ENCODE data around the gene COL18A1.

Gene COL18A1

DNA sequence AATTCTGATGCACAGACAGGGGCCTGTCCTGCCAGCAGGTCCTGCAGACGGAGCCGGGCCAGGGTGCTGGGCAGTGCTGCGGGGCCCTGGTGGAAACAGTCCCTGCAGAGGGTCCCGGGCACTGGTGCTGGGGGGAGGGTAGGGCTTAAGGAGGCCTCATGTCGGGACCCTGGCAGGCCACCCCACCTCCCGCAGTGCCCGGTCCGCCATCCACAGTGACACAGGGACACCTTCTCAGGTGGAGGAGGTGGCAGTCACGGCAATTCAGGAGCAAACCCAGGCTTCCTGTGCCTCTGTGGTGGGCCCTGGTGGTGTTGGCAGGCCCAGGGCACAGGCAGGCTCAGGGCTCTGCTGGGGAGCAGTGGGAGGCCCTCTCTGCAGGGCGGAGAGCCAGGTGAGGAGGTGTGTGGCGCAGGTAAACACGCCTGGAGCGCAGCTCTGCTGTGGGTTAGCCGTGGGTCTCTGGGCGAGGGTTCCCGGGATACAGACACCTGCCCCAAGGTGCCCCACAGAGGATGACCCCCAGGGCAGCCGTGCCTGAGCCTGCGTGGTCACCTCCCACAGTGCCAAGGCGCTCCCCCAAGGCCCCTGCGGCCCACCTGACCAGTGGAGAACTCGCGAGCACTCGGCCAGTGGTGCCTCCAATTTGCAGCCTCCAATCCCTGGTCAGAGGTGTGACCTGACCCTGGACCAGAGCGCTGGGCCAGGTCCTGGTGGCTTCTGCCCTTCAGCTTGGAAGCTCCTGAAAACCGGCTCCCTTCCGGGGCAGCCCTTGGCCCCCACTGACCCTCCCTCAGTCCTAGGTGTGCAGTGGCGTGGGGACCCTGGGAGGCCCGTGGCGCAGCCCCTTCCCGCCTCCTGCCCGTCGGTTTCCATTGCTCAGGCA, 19.2 kb downstream of the COL18A1 start:
- peaks cover 14% of the 10 kb centered on the region; the same call in 1 of the 2 replicates for H3K4me1 ChIP-seq (ENCODE audit: insufficient read depth, low read length)
- 0 out of 2 replicates have a peak overlapping the region, but pooled peaks have one; percentile 46 for H3K27ac ChIP-seq (ENCODE audit: low read depth, low read length)
- H3K27me3 ChIP-seq (ENCODE audit: insufficient read depth, low read length), result no peaks in the 10 kb centered on the region
- no peaks in the 10 kb centered on the region for H3K9me3 ChIP-seq (ENCODE audit: insufficient read depth, low read depth, low read length)
- H3K4me3 ChIP-seq (ENCODE audit: low read length), result no peak overlapping the region
- H3K36me3 ChIP-seq (ENCODE audit: insufficient read depth, low read length), result peaks cover 15% of the 10 kb centered on the region
- no peak overlapping the region for H3K9ac ChIP-seq (ENCODE audit: low read depth, low read length)
- 91% methylated on average over 32 of the region's 32 CpGs for WGBS

DNA sequence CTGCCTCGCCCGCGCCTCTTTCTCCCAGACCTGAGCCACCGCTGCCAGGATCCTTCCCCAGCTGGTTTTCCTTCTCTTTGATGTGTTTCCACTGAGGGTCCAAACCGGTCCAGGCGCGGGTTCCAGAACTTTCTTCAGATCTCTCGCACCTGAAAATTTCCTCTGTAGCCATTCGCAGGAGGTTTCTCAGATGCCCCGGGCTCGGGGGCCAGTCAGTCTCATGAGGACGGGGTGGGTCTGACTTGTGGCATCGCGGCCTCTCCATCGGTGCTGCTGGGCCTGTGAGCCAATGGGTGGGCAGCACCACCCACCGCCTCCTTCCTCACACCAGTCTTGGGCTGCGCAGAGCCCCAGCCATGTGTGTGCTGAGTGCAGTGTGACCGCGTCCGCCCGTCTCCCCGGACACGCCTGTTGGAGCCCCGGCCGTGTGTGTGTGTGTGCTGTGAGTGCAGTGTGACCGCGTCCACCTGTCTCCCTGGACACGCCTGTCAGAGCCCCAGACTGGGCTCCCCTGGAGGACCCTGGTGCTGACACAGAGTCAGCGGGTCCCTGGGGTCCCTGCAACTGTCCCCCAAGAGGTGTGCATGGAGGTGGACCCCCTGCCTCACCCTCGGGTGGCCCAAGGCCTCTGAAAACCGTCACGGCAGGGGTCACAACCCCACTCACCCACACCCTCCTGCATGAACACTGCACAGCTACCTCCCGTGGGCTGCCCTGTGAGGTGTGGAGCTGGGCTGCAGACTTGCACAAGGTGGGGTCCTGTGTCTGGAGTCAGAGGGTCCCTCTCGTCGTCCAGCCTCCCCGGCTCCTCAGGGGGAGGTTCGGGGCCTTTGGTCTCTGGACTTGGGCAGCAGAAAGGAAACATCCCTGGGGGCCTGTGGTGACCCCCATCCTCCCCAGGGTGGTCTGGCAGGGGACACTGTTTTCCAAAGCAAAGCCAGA, 20.2 kb downstream of the COL18A1 start:
- H3K4me3 ChIP-seq (ENCODE audit: low read length), result no peak overlapping the region
- no peak overlapping the region for H3K9ac ChIP-seq (ENCODE audit: low read depth, low read length)
- no peaks in the 10 kb centered on the region for H3K9me3 ChIP-seq (ENCODE audit: insufficient read depth, low read depth, low read length)
- no peaks in the 10 kb centered on the region for H3K27me3 ChIP-seq (ENCODE audit: insufficient read depth, low read length)
- no peak overlapping the region for H3K27ac ChIP-seq (ENCODE audit: low read depth, low read length)
- 93% methylated on average over 37 of the region's 37 CpGs for WGBS
- H3K36me3 ChIP-seq (ENCODE audit: insufficient read depth, low read length), result peaks cover 13% of the 10 kb centered on the region
- H3K4me1 ChIP-seq (ENCODE audit: insufficient read depth, low read length), result peaks cover 19% of the 10 kb centered on the region; the same call in 1 of the 2 replicates

DNA sequence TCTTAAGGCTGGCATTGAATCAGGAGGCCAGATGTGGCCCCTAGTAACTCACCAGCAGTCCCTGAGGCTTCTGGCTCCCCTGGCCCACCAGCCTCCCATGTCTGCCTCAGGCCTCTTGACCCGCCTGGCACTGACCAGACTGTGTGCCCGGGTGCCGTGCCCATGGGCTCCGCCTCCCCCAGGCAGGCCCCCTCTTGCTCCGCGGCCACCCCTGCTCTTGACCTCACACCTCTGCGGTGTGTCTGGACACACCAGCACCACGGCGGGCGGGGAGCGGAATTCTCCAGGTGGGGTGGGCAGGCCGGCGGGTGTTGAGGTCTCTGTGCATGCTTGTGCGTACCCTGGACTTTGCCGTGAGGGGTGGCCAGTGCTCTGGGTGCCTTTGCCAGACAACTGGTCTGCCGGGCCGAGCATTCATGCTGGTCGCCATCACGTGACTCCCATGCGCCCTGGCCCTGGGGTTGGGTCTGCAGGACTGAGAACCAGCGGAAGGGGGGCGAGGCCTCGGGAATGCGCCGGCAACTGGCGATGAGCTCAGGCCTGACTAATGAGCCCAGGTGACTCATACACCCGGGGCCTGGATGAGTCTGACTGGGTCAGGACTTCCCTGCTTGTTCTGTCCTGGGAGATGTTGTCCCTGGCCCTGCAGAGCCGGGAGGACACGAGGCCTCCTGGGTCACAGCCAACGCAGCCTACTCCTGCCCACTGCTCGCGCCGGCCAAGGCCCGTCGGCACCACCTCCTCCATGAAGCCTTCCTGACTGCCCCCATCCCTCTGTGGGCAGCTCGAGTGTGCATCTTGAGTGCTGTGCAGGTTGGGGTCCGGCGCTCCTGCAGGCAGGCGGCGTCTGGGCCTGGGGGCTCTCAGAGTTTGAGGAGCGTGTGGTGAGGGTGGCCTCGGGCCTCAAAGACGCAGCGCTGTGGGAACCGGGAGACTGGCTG, 22.6 kb downstream of the COL18A1 start:
- peak overlapping the region; percentile 73 for H3K27ac ChIP-seq (ENCODE audit: low read depth, low read length)
- H3K4me1 ChIP-seq (ENCODE audit: insufficient read depth, low read length), result peaks cover 34% of the 10 kb centered on the region
- H3K36me3 ChIP-seq (ENCODE audit: insufficient read depth, low read length), result peaks cover 4% of the 10 kb centered on the region

DNA sequence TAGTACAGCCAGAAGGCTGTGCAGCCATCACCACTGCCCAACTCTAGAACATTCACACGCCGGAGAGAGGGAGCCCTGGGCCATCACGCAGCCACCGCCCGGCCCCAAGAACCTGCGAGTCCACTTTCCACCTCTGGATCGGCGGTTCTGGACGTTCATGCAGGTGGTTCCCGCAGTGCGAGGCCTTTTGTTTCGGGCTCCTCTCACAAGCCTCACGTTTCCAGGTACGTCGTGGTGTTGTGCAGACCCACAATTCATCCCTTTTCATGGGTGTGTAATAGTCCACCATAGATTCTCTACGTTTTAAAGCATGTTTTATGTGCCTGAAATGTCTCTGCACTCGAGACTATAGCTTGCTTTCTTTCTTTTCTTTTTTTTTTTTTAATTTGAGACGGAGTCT, 23.6 kb downstream of the COL18A1 start:
- Histone ChIP-seq H3K36me3 (ENCODE audit: insufficient read depth, low read length) (peaks cover 4% of the 10 kb centered on the region), H3K27me3 (ENCODE audit: insufficient read depth, low read length) (no peaks in the 10 kb centered on the region), H3K4me1 (ENCODE audit: insufficient read depth, low read length) (peaks cover 36% of the 10 kb centered on the region), H3K9ac (ENCODE audit: low read depth, low read length) (no peak overlapping the region), H3K9me3 (ENCODE audit: insufficient read depth, low read depth, low read length) (no peaks in the 10 kb centered on the region), H3K4me3 (ENCODE audit: low read length) (no peak overlapping the region), H3K27ac (ENCODE audit: low read depth, low read length) (no peak overlapping the region)
- WGBS, result 93% methylated on average over 18 of the region's 18 CpGs

More for the DNA sequence above, 22.6 kb downstream of the COL18A1 start:
- Histone ChIP-seq H3K4me3 (ENCODE audit: low read length) (no peak overlapping the region), H3K9ac (ENCODE audit: low read depth, low read length) (no peak overlapping the region), H3K27me3 (ENCODE audit: insufficient read depth, low read length) (no peaks in the 10 kb centered on the region), H3K9me3 (ENCODE audit: insufficient read depth, low read depth, low read length) (no peaks in the 10 kb centered on the region)
- 69% methylated on average over 45 of the region's 45 CpGs for WGBS

DNA sequence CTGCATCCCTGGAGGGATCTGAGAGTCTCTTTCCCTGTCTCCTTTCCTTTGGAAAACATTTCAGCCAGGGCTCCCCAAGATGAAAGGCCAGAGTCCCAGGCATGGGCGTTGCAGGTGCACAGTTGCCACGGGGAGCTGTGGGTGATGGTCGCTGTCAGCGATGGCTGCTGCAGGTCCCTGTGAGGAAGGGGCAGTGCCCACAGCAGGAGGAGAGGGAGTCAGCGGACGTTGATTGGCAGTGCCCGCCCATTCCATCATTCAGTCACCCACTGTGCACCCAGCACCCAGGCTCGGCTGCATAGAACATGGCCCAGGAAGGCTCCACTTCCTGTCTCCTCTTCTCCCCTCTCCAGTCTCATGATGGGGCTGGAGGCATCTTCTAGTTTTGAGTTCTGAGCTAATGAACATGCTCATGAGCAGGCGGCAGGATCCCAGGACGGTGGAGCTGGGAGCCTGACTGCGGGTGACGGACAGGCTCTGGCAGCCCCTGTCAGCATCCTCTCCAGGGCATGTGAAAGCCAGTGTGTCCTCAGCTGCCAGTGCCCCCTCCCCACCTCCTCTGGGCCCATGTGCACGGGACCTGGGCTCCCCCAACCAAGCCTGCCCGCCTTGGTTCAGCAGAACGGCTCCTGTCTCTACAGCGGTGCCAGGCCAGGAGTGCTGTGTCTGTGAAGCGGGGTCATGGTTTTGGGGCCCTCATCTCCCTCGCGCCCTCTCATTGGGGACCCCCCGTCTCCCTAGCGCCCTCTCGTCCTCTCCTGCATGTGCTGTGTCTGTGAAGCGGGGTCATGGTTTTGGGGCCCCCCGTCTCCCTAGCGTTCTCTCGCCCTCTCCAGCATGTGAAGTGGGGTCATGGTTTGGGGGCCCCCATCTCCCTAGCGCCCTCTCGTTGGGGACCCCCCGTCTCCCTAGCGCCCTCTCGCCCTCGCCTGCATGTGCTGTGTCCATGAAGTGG, 24.5 kb downstream of the COL18A1 start:
- WGBS, result 89% methylated on average over 32 of the region's 32 CpGs
- H3K27ac ChIP-seq (ENCODE audit: low read depth, low read length), result peak overlapping the region; percentile 98; the same call in 1 of the 2 replicates
- no peak overlapping the region for H3K9ac ChIP-seq (ENCODE audit: low read depth, low read length)
- no peak overlapping the region for H3K4me3 ChIP-seq (ENCODE audit: low read length)
- no peaks in the 10 kb centered on the region for H3K9me3 ChIP-seq (ENCODE audit: insufficient read depth, low read depth, low read length)
- H3K36me3 ChIP-seq (ENCODE audit: insufficient read depth, low read length), result peaks cover 4% of the 10 kb centered on the region
- H3K27me3 ChIP-seq (ENCODE audit: insufficient read depth, low read length), result no peaks in the 10 kb centered on the region
- H3K4me1 ChIP-seq (ENCODE audit: insufficient read depth, low read length), result peaks cover 36% of the 10 kb centered on the region

DNA sequence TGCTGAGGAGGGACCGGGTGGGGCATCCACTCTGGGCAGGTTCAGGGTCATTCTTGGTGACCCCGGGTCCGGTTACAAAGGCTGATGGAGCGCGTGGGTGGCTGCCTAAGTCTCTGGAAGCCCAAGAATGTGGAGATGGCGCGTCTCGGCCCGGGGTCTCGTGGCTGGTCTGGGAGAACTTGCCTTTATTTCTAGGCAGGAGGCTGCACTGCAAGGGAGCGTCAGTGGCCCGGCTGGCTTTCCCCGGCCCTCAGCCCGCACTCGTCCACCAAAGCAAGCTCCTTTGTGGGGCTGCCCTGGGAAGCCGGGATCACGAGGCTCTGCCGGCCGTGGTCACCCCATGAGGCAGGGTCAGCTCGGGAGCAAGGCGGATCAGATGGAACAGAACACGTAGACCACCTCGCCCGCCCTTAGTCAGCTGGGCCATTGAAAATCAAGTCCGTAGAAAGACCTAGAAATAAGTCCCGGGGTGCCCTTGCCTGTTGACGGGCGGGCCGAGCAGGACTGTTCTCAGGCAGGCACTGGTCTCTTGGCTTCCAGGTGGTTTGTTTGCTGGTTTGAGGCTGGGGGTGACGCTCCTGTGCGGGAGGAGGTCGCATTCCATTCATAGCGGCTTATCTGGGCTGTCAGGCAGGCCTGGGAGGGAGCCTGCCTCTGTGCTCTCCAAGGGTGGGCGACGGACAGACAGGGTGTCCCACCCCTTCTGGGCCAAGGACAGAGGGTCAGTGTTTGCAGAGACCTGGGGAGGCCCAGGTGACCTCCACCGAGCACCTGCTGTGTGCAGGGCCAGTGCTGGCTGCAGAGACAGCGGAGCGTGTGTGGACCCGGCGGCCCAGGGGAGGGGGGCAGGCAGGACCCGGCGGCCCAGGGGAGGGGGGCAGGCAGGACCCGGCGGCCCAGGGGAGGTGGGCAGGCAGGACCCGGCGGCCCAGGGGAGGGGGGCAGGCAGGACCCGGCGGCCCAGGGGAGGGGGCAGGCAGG, 25.8 kb downstream of the COL18A1 start:
- Histone ChIP-seq H3K4me1 (ENCODE audit: insufficient read depth, low read length) (peaks cover 36% of the 10 kb centered on the region), H3K36me3 (ENCODE audit: insufficient read depth, low read length) (peaks cover 4% of the 10 kb centered on the region), H3K27ac (ENCODE audit: low read depth, low read length) (peak overlapping the region; percentile 98), H3K9me3 (ENCODE audit: insufficient read depth, low read depth, low read length) (no peaks in the 10 kb centered on the region), H3K27me3 (ENCODE audit: insufficient read depth, low read length) (no peaks in the 10 kb centered on the region), H3K4me3 (ENCODE audit: low read length) (peak overlapping the region; percentile 10; the same call in 1 of the 2 replicates), H3K9ac (ENCODE audit: low read depth, low read length) (peak overlapping the region; percentile 72)
- 29% methylated on average over 40 of the region's 48 CpGs for WGBS

DNA sequence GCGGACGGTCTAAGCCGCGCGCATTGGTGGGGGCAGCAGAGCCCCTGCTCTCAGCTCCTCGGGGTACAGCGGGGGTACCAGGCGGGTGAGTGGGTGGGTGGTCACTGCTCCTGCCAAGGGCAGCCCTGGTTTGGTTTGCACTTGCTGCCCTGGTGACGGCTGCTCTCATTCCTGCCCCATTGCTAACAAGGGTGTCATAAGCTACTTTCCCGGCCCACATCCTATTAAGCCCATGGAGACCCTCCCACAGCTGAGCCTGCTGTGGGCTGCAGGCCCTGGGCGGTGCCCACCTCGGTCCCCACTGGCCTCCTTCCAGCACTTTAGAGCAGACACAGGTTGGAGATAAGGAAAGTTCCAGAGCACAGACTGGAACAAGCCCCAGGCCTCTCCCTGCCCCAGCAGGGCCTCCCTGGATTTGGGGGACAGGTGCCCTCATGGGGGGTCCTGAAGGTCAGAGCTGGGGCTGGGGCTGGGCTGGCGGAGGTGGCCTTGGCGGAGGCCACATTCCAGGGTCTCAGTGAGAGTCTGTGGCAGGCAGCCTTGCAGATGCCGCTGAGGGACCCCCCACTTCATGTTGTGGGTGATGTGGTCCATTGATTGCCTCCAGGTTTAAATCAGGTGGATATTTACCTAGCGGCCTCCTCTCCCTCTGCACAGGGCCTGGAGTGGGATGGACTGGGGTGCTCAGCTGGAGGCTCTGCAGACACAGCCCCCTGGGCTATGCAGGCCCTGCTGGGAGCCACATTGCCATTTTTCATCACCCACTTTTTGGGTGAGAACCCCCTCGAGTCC, 27.0 kb downstream of the COL18A1 start:
- peaks cover 6% of the 10 kb centered on the region for H3K36me3 ChIP-seq (ENCODE audit: insufficient read depth, low read length)
- H3K9ac ChIP-seq (ENCODE audit: low read depth, low read length), result peak overlapping the region; percentile 23; the same call in 1 of the 2 replicates
- peaks cover 33% of the 10 kb centered on the region for H3K4me1 ChIP-seq (ENCODE audit: insufficient read depth, low read length)
- H3K27ac ChIP-seq (ENCODE audit: low read depth, low read length), result peak overlapping the region; percentile 62; the same call in 1 of the 2 replicates
- H3K27me3 ChIP-seq (ENCODE audit: insufficient read depth, low read length), result no peaks in the 10 kb centered on the region
- H3K9me3 ChIP-seq (ENCODE audit: insufficient read depth, low read depth, low read length), result no peaks in the 10 kb centered on the region
- WGBS, result 93% methylated on average over 17 of the region's 17 CpGs
- H3K4me3 ChIP-seq (ENCODE audit: low read length), result no peak overlapping the region

DNA sequence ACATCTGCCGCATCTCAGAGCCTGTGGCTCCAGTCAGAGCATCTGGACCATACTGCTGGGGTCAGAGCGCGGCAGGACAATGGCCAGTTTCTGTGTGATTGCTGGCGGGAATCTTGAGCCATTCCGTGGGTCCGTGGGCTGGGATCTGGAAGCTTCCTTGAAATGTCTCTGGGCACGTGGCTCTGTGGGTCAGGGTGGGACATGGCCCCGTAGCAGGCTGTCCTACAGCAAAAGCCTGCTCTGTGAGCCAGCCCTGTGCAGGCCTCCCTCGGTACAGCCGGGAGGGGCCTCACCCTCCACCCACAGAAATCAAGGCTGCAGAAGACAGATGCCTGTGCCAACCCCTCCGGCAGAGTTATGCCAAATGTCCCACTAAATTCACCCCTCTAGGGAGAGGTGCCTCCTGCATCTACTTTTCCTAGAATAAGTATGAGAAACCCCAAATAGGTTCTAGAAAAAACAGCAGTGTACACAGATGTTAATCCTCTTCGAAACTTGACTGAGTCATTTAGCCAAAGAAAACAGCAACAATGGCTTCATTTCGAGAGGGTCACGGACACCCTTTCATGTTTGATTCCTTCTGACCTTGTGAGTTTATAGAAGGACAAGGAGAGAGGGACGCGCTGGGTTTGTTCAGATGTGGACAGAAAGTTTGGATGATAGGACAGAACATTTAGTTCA, 27.8 kb downstream of the COL18A1 start:
- WGBS, result 91% methylated on average over 16 of the region's 16 CpGs
- Histone ChIP-seq H3K4me1 (ENCODE audit: insufficient read depth, low read length) (peaks cover 27% of the 10 kb centered on the region), H3K4me3 (ENCODE audit: low read length) (no peak overlapping the region), H3K9me3 (ENCODE audit: insufficient read depth, low read depth, low read length) (no peaks in the 10 kb centered on the region), H3K27ac (ENCODE audit: low read depth, low read length) (no peak overlapping the region), H3K9ac (ENCODE audit: low read depth, low read length) (peak overlapping the region; percentile 23; the same call in 1 of the 2 replicates), H3K27me3 (ENCODE audit: insufficient read depth, low read length) (no peaks in the 10 kb centered on the region), H3K36me3 (ENCODE audit: insufficient read depth, low read length) (peaks cover 11% of the 10 kb centered on the region)
